ENCODE measurements around the gene PSMA7. TPM values are rescaled to one million over a fixed set of nuclear protein-coding genes. Genes with fewer than 3 reads are reported as not detected.

Gene PSMA7
- total RNA-seq, 1 donor from 2014 or later = 449 TPM

DNA sequence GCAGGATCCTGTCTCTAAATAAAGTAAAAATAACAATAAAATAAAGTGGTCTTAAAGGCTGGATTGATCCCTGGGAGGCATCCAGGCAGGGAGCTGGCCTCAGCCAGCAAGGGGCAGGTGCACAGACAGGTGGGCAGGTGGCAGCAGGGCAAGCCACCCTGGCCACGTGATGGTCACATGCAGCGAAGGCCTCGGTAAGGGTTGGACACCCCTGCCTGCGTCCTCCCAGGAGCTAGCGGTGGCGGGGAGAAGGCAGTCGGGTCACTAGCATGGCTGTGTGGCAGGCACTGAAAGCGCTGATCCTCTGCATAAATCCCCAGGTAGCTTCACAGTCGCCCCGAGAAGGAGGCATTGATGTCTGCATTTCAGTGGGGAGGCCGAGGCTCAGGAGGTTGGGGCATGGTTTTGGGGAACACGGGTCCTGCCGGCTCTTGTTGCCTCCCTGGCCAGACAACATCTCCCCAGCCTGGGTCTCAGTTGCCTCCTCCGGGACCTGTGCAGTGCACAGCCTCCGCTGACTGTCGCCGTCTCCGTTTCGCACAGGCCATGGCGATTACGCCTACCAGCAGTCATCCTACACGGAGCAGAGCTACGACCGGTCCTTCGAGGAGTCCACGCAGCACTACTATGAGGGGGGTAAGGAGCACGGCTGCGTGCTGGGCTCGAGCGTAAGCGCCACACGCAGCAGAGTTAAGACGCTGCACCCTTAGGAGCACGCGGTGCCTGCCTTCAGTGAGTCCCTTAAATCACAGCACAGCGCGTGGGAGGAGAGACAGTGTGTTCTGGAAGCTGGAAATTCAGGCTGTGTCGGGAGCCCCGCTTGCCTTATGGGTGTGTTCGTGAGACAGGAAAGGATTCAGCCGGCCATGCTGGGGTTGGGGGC, 21.9 kb upstream of the PSMA7 start:
- Mint-ChIP-seq H3K4me3 (no peak overlapping the region), H3K27ac (no peak overlapping the region), H3K4me1 (peaks cover 4% of the 10 kb centered on the region), H3K27me3 (no peaks in the 10 kb centered on the region), H3K9me3 (no peaks in the 10 kb centered on the region), H3K36me3 (ENCODE audit: low read depth) (peaks cover 34% of the 10 kb centered on the region)
- intact Hi-C loops (cut with micrococcal nuclease) = no loop called here
- no peak for DNase-seq

DNA sequence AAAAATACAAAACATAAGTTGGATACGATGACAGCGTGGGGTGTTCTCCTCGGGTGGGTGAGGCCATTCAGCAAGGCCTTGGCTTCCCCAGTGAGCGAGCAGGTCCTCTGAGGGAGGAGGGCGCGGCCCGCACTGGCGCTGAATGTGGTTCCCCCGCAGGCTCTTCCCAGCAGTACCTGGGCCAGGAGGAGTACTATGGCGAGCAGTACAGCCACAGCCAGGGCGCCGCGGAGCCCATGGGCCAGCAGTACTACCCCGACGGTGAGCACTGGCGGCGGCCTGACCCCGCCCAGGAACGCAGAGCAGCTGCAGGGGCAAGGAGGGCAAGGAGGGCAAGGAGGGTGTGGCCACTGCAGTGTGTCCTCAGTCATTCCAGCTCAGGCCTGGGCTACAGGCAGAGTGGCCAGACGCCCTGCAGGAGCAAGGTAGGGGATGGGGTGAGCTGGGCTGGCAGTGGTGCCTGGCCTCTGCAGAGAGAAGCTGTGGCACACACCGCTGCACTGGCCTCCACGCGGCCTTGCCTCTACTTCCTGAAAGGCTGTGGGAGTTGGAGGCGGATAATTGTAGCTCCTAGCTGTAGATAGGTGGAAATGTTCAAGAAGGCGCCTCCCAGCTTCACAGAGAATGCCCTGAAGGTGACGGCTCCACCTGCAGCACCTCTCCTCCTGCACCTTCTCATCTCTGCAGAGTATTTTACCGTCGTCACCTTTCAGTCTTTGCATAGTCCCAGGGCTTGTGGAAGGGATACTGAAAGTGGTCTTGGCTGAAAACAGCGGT, 21.0 kb upstream of the PSMA7 start:
- DNase-seq = no peak
- intact Hi-C loops (cut with micrococcal nuclease) = no loop called here
- H3K36me3 Mint-ChIP-seq (ENCODE audit: low read depth) = peaks cover 38% of the 10 kb centered on the region
- peaks cover 1% of the 10 kb centered on the region for H3K27me3 Mint-ChIP-seq
- H3K27ac Mint-ChIP-seq = no peak overlapping the region
- H3K4me3 Mint-ChIP-seq = no peak overlapping the region
- no peaks in the 10 kb centered on the region for H3K9me3 Mint-ChIP-seq
- H3K4me1 Mint-ChIP-seq = peaks cover 10% of the 10 kb centered on the region

DNA sequence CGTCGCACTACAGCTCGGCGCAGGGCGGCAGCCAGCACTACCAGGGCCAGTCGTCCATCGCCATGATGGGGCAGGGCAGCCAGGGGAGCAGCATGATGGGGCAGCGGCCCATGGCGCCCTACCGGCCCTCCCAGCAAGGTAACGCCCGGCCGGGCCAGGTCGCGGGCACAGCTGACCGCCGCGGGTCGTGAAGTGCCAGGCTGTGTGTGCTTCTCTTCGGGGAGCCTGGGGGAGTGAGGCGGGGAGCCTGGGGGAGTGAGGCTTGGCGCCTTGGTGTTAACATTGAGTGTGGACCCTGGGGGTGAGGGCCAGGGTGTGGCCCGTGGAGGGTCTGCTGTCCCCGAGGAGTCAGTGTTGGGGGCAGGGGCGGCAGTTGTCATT, 20.3 kb upstream of the PSMA7 start:
- intact Hi-C loops (cut with micrococcal nuclease) = no loop called here
- H3K36me3 Mint-ChIP-seq (ENCODE audit: low read depth) = peaks cover 40% of the 10 kb centered on the region
- H3K4me1 Mint-ChIP-seq = peaks cover 10% of the 10 kb centered on the region
- no peaks in the 10 kb centered on the region for H3K9me3 Mint-ChIP-seq
- H3K27me3 Mint-ChIP-seq = peaks cover 1% of the 10 kb centered on the region
- no peak overlapping the region for H3K27ac Mint-ChIP-seq
- H3K4me3 Mint-ChIP-seq = no peak overlapping the region
- no peak for DNase-seq

DNA sequence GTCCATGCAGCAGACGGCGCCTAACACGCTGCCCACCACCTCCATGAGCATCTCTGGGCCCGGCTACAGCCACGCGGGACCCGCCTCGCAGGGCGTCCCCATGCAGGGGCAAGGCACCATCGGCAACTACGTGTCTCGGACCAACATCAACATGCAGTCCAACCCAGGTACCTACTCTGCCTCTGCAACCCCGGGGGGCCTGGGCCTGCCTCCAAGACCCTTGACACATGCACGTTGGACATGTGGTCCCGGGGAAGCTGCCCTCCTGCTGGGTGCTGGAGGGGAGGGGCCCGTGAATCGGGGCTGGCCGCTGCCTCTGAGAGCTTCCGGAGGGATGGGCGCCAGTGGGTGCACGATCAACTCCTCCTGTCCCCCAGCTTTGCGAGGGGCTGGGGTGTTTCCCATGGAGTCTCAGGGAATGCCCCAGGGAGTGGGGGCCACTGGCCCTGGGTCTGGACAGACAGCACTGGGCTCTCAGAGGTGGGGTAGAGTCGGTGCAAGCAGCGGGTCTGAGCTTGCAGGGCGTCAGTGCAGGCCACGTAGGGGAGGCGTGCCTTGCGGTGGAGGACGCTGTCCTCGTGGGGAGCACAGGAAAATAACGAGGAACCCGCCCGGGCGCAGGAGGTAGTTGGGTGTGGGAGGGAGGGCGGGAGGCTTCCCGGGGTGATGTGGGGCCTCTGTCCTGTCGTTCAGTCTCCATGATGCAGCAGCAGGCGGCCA, 19.7 kb upstream of the PSMA7 start:
- Mint-ChIP-seq H3K4me1 (peaks cover 10% of the 10 kb centered on the region), H3K36me3 (ENCODE audit: low read depth) (peaks cover 37% of the 10 kb centered on the region), H3K27ac (no peak overlapping the region), H3K4me3 (no peak overlapping the region), H3K9me3 (no peaks in the 10 kb centered on the region), H3K27me3 (peaks cover 1% of the 10 kb centered on the region)
- intact Hi-C loops (cut with micrococcal nuclease) = no loop called here
- no peak for DNase-seq

DNA sequence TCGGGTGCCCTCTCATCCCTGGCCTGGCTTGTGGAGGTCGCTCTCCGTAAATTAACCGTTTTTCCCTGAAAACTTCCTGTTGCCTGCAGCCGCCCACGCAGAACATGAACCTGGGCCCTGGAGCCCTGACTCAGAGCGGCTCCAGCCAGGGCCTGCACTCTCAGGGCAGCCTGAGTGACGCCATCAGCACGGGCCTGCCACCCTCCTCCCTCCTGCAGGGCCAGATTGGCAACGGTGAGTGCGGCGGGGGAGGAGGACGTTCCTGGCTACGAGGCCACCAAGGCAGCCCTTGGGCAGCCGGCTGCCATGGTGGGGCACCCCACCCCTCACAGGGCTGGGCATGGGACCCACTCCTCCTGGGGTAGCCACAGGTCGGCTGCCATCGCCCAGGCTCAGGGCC, 18.2 kb upstream of the PSMA7 start:
- Mint-ChIP-seq H3K9me3 (no peaks in the 10 kb centered on the region), H3K4me3 (no peak overlapping the region), H3K4me1 (peaks cover 10% of the 10 kb centered on the region), H3K36me3 (ENCODE audit: low read depth) (peaks cover 36% of the 10 kb centered on the region), H3K27me3 (peaks cover 1% of the 10 kb centered on the region), H3K27ac (no peak overlapping the region)
- DNase-seq = no peak
- intact Hi-C loops (cut with micrococcal nuclease) = loop anchor here (2.0 kb wide), 1 partner anchor 21 kb away; the partner anchor contains the start of gene MTG2

DNA sequence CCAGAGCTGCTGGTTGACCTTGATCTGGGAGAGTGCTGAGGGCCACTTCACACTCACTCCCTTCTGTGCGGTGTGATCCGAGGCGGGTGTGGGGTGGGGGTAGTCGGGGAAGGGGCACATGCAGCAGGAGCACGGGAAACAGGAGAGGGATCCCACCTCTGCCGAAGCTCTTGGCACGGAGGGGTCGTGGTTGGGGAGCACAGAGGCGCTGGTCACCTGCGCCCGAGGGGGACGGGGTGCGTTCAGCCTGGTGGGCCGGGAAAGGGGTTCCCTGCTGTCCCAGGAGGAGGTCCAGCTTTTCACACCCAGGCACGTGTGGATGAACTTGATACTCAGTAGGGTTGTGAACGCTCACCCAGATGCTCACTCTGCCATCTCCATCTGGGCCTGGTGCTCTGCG, 17.7 kb upstream of the PSMA7 start:
- Mint-ChIP-seq H3K36me3 (ENCODE audit: low read depth) (peaks cover 32% of the 10 kb centered on the region), H3K4me1 (peaks cover 10% of the 10 kb centered on the region), H3K9me3 (no peaks in the 10 kb centered on the region), H3K27me3 (peaks cover 1% of the 10 kb centered on the region), H3K4me3 (no peak overlapping the region), H3K27ac (no peak overlapping the region)
- DNase-seq = no peak
- intact Hi-C loops (cut with micrococcal nuclease) = loop anchor here (2.0 kb wide), 1 partner anchor 22 kb away; the partner anchor contains the start of gene MTG2

DNA sequence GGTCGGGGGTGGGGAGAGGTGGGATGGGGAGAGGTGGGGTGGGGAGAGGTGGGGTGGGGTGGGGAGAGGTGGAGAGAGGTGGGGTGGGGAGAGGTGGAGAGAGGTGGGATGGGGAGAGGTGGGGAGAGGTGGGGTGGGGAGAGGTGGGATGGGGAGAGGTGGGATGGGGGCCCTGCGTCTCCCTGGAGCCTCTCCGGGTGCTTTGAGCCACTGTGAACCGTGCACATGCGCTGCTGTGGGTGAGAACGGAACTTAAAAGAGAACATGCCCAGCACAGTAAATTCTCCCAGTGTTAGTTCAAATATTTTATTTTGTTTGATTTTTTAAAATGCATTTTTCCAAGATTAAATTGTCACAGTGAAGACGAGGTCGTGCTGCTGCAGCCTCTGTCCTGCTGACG, 17.1 kb upstream of the PSMA7 start:
- H3K27me3 Mint-ChIP-seq = peaks cover 1% of the 10 kb centered on the region
- H3K4me1 Mint-ChIP-seq = peaks cover 14% of the 10 kb centered on the region
- no peak overlapping the region for H3K4me3 Mint-ChIP-seq
- no peaks in the 10 kb centered on the region for H3K9me3 Mint-ChIP-seq
- no peak for DNase-seq
- intact Hi-C loops (cut with micrococcal nuclease) = loop anchor here (2.0 kb wide), 1 partner anchor 23 kb away; the partner anchor contains the start of gene MTG2
- peaks cover 31% of the 10 kb centered on the region for H3K36me3 Mint-ChIP-seq (ENCODE audit: low read depth)
- H3K27ac Mint-ChIP-seq = no peak overlapping the region

DNA sequence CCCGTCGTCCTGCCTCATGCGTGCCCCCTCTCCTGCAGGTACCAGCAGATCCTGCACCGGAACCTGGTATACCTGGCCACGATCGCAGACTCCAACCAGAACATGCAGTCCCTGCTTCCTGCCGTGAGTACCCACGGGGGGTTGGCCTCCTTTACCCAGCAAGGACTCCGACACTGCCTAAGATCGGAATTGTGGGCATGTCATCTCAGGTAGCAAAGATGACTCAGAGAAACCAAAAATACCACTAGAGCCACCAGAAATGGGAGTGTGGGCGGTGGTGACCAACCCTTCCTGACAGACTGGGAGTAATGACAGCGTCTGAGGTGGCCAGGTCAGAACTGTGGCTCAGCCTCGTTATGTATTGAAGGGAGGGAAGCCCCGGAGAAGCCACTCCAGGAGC, 16.6 kb upstream of the PSMA7 start:
- intact Hi-C loops (cut with micrococcal nuclease) = loop anchor here (2.0 kb wide), 1 partner anchor 23 kb away; the partner anchor contains the start of gene MTG2
- peak overlapping the region; percentile 88 for H3K27ac Mint-ChIP-seq

DNA sequence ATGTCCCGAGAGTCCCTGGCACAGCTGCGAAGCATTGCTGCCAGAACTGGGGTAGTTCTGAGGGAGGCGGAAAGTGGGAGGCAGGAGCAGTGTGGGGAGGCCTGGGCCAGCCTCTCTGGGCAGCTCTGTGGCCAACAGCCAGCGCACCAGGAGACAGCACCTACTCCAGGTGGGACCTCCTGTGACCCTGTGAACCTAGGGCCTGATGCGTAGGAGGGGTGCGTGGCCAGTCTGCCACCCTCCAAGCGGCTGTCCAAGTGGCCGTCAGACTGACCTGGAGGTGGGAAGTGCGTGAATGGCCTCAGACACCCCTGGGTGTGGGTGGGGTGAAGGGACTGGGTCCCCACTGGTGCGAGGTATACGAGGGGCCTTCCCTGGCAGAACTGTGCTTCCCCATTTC, 15.9 kb upstream of the PSMA7 start:
- peaks cover 1% of the 10 kb centered on the region for H3K27me3 Mint-ChIP-seq
- peaks cover 14% of the 10 kb centered on the region for H3K4me1 Mint-ChIP-seq
- H3K4me3 Mint-ChIP-seq = no peak overlapping the region
- H3K9me3 Mint-ChIP-seq = no peaks in the 10 kb centered on the region
- intact Hi-C loops (cut with micrococcal nuclease) = no loop called here
- H3K27ac Mint-ChIP-seq = no peak overlapping the region
- no peak for DNase-seq
- peaks cover 33% of the 10 kb centered on the region for H3K36me3 Mint-ChIP-seq (ENCODE audit: low read depth)

More for the DNA sequence above, 16.6 kb upstream of the PSMA7 start:
- Mint-ChIP-seq H3K9me3 (no peaks in the 10 kb centered on the region), H3K4me1 (peaks cover 14% of the 10 kb centered on the region), H3K27me3 (peaks cover 1% of the 10 kb centered on the region), H3K36me3 (ENCODE audit: low read depth) (peaks cover 31% of the 10 kb centered on the region), H3K4me3 (peak overlapping the region; percentile 24)
- peak; percentile 75 for DNase-seq

DNA sequence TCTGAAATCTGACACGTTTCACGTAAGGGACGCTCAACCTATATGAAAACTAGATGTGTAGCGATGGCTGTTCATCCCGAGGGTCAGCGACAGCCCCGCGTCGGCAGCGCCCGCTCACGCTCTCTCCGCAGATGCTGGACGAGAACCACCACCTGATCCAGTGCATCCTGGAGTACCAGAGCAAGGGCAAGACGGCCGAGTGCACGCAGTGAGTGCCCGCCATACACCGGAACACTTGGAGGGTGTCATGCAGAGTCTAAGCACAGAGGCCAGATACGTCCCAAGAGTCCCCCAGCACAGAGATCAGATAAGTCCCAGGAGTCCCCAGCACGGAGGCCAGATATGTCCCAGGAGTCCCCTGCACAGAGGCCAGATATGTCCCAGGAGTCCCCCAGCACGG, 15.3 kb upstream of the PSMA7 start:
- Mint-ChIP-seq H3K4me3 (no peak overlapping the region), H3K27me3 (peaks cover 1% of the 10 kb centered on the region), H3K4me1 (peaks cover 14% of the 10 kb centered on the region), H3K36me3 (ENCODE audit: low read depth) (peaks cover 38% of the 10 kb centered on the region), H3K9me3 (peaks cover 3% of the 10 kb centered on the region), H3K27ac (no peak overlapping the region)
- intact Hi-C loops (cut with micrococcal nuclease) = no loop called here
- no peak for DNase-seq

DNA sequence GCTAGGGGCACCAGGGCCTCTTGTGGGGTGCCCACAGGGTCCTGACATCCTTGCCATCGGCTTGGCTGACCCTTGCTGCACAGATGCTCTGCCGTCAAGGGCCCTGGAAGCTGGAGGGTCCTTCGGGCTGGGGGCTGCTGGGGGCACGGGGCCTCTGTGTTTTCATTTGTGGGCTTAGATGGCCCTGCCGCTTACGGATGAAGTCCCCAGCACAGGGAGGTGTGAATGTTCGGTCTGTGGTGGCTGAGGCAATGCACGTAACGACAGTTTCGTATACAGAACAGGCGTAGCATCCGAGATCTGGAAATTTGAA, 14.8 kb upstream of the PSMA7 start:
- no peak for DNase-seq
- Mint-ChIP-seq H3K27me3 (peaks cover 1% of the 10 kb centered on the region), H3K36me3 (ENCODE audit: low read depth) (peaks cover 40% of the 10 kb centered on the region), H3K27ac (no peak overlapping the region), H3K4me1 (peaks cover 14% of the 10 kb centered on the region), H3K4me3 (no peak overlapping the region), H3K9me3 (peaks cover 6% of the 10 kb centered on the region)
- intact Hi-C loops (cut with micrococcal nuclease) = no loop called here

DNA sequence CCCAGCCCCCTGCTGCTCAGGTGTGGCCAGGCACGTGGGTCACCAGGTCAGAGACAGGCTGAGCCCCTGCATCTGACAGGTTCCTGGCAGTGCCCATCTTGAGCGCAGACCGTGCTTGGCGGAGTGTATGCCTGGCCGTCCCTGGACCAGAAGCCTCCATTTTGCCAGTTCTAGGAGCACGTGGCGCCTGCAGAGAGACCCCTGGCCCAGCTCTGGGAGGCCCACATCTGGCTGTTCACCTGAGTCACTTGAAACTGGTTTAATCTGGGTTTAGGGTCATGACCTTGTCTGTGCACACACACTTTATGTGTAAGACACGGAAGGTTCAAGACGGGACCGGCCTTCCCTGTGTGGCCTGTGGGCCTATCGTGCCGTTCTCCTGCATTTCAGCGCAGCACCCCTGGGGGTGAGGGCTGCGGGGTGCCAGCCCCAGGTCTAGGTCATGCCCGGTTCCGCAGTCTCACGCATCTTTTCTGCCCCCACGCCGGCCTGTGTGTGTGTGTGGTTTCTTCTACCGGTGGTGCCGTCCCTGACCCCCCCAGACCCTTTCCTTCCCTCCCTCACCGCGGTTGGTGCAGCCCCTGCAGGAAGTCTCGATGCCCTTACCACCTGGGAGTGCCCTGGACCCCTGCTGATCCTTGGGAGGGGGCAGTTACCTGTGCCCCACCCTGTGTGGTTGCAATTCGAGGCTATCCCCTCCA, 14.3 kb upstream of the PSMA7 start:
- Mint-ChIP-seq H3K27ac (no peak overlapping the region), H3K36me3 (ENCODE audit: low read depth) (peaks cover 45% of the 10 kb centered on the region), H3K4me3 (no peak overlapping the region), H3K4me1 (peaks cover 14% of the 10 kb centered on the region), H3K27me3 (peaks cover 1% of the 10 kb centered on the region), H3K9me3 (peaks cover 11% of the 10 kb centered on the region)
- intact Hi-C loops (cut with micrococcal nuclease) = loop anchor here (1.0 kb wide), 1 partner anchor 35 kb away; the partner anchor contains the start of gene LSM14B
- no peak for DNase-seq

All from activated CD4-positive, alpha-beta T cell treated with anti-CD3 and anti-CD28 coated beads, Interleukin-2, amount 10 ng/mL, durations not matched to agents 24 days and 14 days (primary cell).